SK-N-SH treated with all-trans-retinoic acid at 6 μM for 48 hours (cell line): ENCODE measurements around the gene MYH8.

Experiments used
- ATAC-seq: fragments of 200-7000 bp; cut with Tn5 transposase; 3 replicates; pipeline ENCODE4 v1.9.1; 2020; ENCODE audit warnings: mild to moderate bottlenecking, moderate library complexity
- ARNTL ChIP-seq: fragments of 450-650 bp; formaldehyde crosslinking; IDR thresholded peaks from 2 replicates; pipeline ENCODE4 v1.5.0; 2020; ENCODE audit warnings: low read depth, mild to moderate bottlenecking, moderate library complexity, borderline replicate concordance
- BACH2 ChIP-seq: fragments of 250-450 bp; sonication (Bioruptor Pico); IDR thresholded peaks from 2 replicates; pipeline ENCODE4 v1.9.0; 2021; ENCODE audit warnings: mild to moderate bottlenecking, borderline replicate concordance
- CREB5 ChIP-seq: fragments of 250-450 bp; sonication (Bioruptor Pico); IDR thresholded peaks from 2 replicates; pipeline ENCODE4 v1.5.1; 2020; ENCODE audit warnings: low read depth, mild to moderate bottlenecking, moderate library complexity
- CSDC2 ChIP-seq: fragments of 250-450 bp; sonication (Bioruptor Pico); IDR thresholded peaks from 2 replicates; pipeline ENCODE4 v1.5.0; 2020; ENCODE audit warnings: mild to moderate bottlenecking, moderate library complexity
- ESRRG ChIP-seq: fragments of 250-450 bp; sonication (Bioruptor Pico); IDR thresholded peaks from 2 replicates; pipeline ENCODE4 v1.6.1; 2021; ENCODE audit warnings: mild to moderate bottlenecking
- GLIS3 ChIP-seq: fragments of 250-450 bp; sonication (Bioruptor Pico); IDR thresholded peaks from 2 replicates; pipeline ENCODE4 v1.5.0; 2020; ENCODE audit warnings: mild to moderate bottlenecking, moderate library complexity
- ISL1 ChIP-seq: fragments of 250-450 bp; sonication (Bioruptor Pico); IDR thresholded peaks from 2 replicates; pipeline ENCODE4 v2.1.2; 2022; ENCODE audit warnings: mild to moderate bottlenecking, moderate library complexity
- OSR1 ChIP-seq: fragments of 250-450 bp; sonication (Bioruptor Pico); IDR thresholded peaks from 2 replicates; pipeline ENCODE4 v1.8.0; 2022; ENCODE audit warnings: moderate library complexity, mild to moderate bottlenecking, inconsistent platforms
- PPARA ChIP-seq: fragments of 250-450 bp; sonication (Bioruptor Pico); IDR thresholded peaks from 2 replicates; pipeline ENCODE4 v1.5.0; 2020; ENCODE audit warnings: mild to moderate bottlenecking, borderline replicate concordance
- RARB ChIP-seq: fragments of 250-450 bp; sonication (Bioruptor Pico); IDR thresholded peaks from 2 replicates; pipeline ENCODE4 v1.8.0; 2021; ENCODE audit warnings: mild to moderate bottlenecking, moderate library complexity
- SNAI2 ChIP-seq: fragments of 250-450 bp; sonication (Bioruptor Pico); IDR thresholded peaks from 2 replicates; pipeline ENCODE4 v1.5.0; 2020; ENCODE audit warnings: mild to moderate bottlenecking, moderate library complexity
- TCF4 ChIP-seq: fragments of 250-450 bp; sonication (Bioruptor Pico); IDR thresholded peaks from 2 replicates; pipeline ENCODE4 v1.8.0; 2021; ENCODE audit warnings: mild to moderate bottlenecking, moderate library complexity, borderline replicate concordance
- TOX ChIP-seq: fragments of 250-450 bp; sonication (Bioruptor Pico); IDR thresholded peaks from 2 replicates; pipeline ENCODE4 v1.8.0; 2021; ENCODE audit warnings: mild to moderate bottlenecking, moderate library complexity, borderline replicate concordance
- TSHZ2 ChIP-seq: fragments of 250-450 bp; sonication (Bioruptor Pico); IDR thresholded peaks from 2 replicates; pipeline ENCODE4 v1.5.0; 2020; ENCODE audit warnings: mild to moderate bottlenecking, moderate library complexity
- ZC3H10 ChIP-seq: fragments of 250-450 bp; sonication (Bioruptor Pico); IDR thresholded peaks from 2 replicates; pipeline ENCODE4 v1.5.1; 2021; ENCODE audit warnings: mild to moderate bottlenecking, moderate library complexity
- ZFP3 ChIP-seq: fragments of 250-450 bp; sonication (Bioruptor Pico); IDR thresholded peaks from 2 replicates; pipeline ENCODE4 v1.5.0; 2020; ENCODE audit warnings: mild to moderate bottlenecking, moderate library complexity
- ZFP30 ChIP-seq: fragments of 450-650 bp; formaldehyde crosslinking; IDR thresholded peaks from 2 replicates; pipeline ENCODE4 v1.5.0; 2022; ENCODE audit warnings: mild to moderate bottlenecking, moderate library complexity
- ZNF565 ChIP-seq: fragments of 450-650 bp; formaldehyde crosslinking; conservative IDR thresholded peaks from 2 replicates; pipeline ENCODE4 v1.5.0; 2020; ENCODE audit warnings: low read depth, mild to moderate bottlenecking, moderate library complexity
- ZNF70 ChIP-seq: fragments of 450-650 bp; formaldehyde crosslinking; IDR thresholded peaks from 2 replicates; pipeline ENCODE4 v1.5.0; 2020; ENCODE audit warnings: mild to moderate bottlenecking, moderate library complexity
- TF ChIP-seq, protein P1 (sequence below): fragments of 250-450 bp; sonication (Bioruptor Pico); IDR thresholded peaks from 2 replicates; pipeline ENCODE4 v1.8.0; 2021; ENCODE audit warnings: low read depth, mild to moderate bottlenecking, moderate library complexity, borderline replicate concordance
- TF ChIP-seq, protein P2 (sequence below): fragments of 250-450 bp; sonication (Bioruptor Pico); IDR thresholded peaks from 2 replicates; pipeline ENCODE4 v1.8.0; 2020; ENCODE audit warnings: mild to moderate bottlenecking, moderate library complexity, borderline replicate concordance

MYH8 gene

DNA sequence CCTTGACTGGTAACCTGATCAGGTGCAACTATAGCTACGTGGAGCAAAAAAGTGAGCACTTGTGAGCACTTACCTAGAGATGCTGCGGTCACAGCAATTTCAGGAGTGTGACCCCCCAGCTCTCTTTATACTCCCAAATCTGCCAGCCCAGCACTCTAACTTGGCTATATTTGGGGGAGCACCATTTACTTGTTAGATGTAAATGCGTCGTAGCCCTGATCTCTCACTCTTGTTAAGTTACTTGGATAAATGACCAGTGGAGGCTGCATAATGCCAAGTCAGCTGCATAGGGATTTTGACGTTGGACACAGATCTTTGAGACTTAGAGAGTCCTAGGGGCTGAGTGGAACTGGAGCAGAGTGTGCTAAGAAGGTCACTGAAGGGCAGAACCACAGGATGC is 48.8 kb downstream of the MYH8 start, which contains the start of gene MYH13:
TSS of gene MYH13 (minus strand) at position 101 of the 400 bp plus-strand sequence. CDS start 8,476 bp downstream, outside the sequence.
- no peak for ATAC-seq

DNA sequence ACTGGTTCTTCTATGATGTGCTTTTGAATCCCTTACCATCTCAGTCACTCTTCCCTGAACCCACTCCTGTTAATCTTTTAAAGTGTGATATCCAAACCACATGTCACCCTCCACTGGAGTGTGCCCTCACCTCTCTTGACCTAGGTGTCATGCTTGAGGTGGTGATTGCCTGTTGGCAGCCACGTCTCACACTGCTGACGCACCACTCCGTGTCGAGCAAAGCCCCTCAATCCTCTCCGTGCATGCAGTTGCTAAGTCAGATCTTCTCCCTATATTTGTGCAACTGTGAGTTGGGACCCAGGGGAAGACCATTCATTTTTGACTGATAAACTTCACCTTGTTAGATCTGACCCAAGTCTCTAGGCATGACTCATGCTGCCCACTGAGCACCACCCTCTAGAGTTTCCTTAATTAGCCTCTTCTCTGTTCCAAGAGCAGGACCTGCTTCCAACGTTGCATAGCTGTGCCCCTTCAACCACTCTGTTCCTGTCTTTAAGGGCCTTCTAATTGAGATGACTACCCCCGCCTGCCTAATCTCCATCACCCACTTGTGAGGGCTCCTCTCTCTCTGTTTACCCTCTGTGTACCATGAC is 51.6 kb downstream of the MYH8 start:
- TF ChIP-seq ZNF565 (CRISPR knock-in tag) = no peak
- TF ChIP-seq OSR1 (CRISPR knock-in tag) = no peak
- TF ChIP-seq TCF4 = no peak
- TF ChIP-seq, protein P1, sequence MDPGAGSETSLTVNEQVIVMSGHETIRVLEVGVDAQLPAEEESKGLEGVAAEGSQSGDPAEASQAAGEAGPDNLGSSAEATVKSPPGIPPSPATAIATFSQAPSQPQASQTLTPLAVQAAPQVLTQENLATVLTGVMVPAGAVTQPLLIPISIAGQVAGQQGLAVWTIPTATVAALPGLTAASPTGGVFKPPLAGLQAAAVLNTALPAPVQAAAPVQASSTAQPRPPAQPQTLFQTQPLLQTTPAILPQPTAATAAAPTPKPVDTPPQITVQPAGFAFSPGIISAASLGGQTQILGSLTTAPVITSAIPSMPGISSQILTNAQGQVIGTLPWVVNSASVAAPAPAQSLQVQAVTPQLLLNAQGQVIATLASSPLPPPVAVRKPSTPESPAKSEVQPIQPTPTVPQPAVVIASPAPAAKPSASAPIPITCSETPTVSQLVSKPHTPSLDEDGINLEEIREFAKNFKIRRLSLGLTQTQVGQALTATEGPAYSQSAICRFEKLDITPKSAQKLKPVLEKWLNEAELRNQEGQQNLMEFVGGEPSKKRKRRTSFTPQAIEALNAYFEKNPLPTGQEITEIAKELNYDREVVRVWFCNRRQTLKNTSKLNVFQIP = no peak
- ATAC-seq = no peak

More for the DNA sequence above, 48.8 kb downstream of the MYH8 start, which contains the start of gene MYH13:
- TF ChIP-seq TOX (CRISPR knock-in tag) (no peak), ARNTL (CRISPR knock-in tag) (no peak), ZFP30 (CRISPR knock-in tag) (no peak), ZC3H10 (CRISPR knock-in tag) (no peak), CREB5 (CRISPR knock-in tag) (no peak), CSDC2 (CRISPR knock-in tag) (no peak), SNAI2 (CRISPR knock-in tag) (no peak), ZFP3 (CRISPR knock-in tag) (no peak), PPARA (CRISPR knock-in tag) (no peak)
- TF ChIP-seq, protein P2, sequence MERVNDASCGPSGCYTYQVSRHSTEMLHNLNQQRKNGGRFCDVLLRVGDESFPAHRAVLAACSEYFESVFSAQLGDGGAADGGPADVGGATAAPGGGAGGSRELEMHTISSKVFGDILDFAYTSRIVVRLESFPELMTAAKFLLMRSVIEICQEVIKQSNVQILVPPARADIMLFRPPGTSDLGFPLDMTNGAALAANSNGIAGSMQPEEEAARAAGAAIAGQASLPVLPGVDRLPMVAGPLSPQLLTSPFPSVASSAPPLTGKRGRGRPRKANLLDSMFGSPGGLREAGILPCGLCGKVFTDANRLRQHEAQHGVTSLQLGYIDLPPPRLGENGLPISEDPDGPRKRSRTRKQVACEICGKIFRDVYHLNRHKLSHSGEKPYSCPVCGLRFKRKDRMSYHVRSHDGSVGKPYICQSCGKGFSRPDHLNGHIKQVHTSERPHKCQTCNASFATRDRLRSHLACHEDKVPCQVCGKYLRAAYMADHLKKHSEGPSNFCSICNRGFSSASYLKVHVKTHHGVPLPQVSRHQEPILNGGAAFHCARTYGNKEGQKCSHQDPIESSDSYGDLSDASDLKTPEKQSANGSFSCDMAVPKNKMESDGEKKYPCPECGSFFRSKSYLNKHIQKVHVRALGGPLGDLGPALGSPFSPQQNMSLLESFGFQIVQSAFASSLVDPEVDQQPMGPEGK (CRISPR knock-in tag) = no peak
- TF ChIP-seq, protein P1 = no peak

DNA sequence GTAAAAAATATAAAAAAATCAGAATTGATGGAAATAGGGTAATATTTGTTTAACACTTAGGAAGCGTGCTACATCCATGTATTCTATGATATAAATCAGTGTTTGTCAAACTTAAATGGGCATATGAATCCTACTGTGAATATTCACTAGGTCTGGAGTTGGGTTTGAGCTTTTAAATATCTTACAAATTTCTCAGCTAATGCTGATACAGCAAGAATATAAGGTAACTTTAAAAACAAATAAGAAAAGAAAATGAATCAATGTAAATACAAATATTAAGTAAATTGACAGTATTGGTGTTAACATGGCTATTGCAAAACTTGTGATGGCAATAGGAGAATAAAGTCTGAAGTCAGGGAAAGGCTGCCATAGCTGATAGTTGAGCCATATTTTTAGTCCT is 52.5 kb downstream of the MYH8 start:
- ATAC-seq = no peak
- TF ChIP-seq ARNTL (CRISPR knock-in tag) (no peak), TCF4 (no peak), SNAI2 (CRISPR knock-in tag) (no peak), RARB (CRISPR knock-in tag) (no peak), GLIS3 (no peak), TOX (CRISPR knock-in tag) (no peak), ZFP30 (CRISPR knock-in tag) (no peak), ZC3H10 (CRISPR knock-in tag) (no peak), ESRRG (CRISPR knock-in tag) (no peak), BACH2 (CRISPR knock-in tag) (no peak), ZNF70 (CRISPR knock-in tag) (no peak), TSHZ2 (CRISPR knock-in tag) (no peak), PPARA (CRISPR knock-in tag) (no peak), ISL1 (no peak), CREB5 (CRISPR knock-in tag) (no peak)
- TF ChIP-seq, protein P2 (CRISPR knock-in tag) = no peak
- TF ChIP-seq, protein P1 = no peak
